Measurements from ENCODE around the gene GRAMD1C.
"Not testable (repeated sequence)": the region's sequence is repeated elsewhere in the genome, so short reads cannot be mapped to it uniquely, and the experiment has no call there.

The GRAMD1C gene

GRCh38 chr3:113849071-113849470 lies 10.5 kb downstream of the GRAMD1C start:
- H3K9ac ChIP-seq (ENCODE audit: low read depth in 1 of 2, low read length in 2 of 2); H3K36me3 ChIP-seq (ENCODE audit: control insufficient read depth in 1 of 2, insufficient read depth in 2 of 2, low read length in 2 of 2); H3K27me3 ChIP-seq (ENCODE audit: control insufficient read depth in 1 of 2, insufficient read depth in 2 of 2, low read length in 2 of 2); H3K4me3 ChIP-seq (ENCODE audit: low read depth in 1 of 2, low read length in 2 of 2); H3K9me3 ChIP-seq (ENCODE audit: control insufficient read depth in 1 of 2, low read length in 2 of 2); H3K27ac ChIP-seq (ENCODE audit: low read depth, low read length): not testable (repeated sequence)
- peaks cover 11 to 14% of the 10 kb centered on the region in 2 donors for H3K4me1 ChIP-seq (ENCODE audit: control insufficient read depth in 1 of 2, insufficient read depth in 2 of 2, low read length in 2 of 2)

GRCh38 chr3:113849841-113850240 lies 11.3 kb downstream of the GRAMD1C start:
- H3K27me3 ChIP-seq (ENCODE audit: control insufficient read depth in 1 of 2, insufficient read depth in 2 of 2, low read length in 2 of 2); H3K9ac ChIP-seq (ENCODE audit: low read depth in 1 of 2, low read length in 2 of 2); H3K36me3 ChIP-seq (ENCODE audit: control insufficient read depth in 1 of 2, insufficient read depth in 2 of 2, low read length in 2 of 2); H3K4me3 ChIP-seq (ENCODE audit: low read depth in 1 of 2, low read length in 2 of 2); H3K27ac ChIP-seq (ENCODE audit: low read depth, low read length); H3K9me3 ChIP-seq (ENCODE audit: control insufficient read depth in 1 of 2, low read length in 2 of 2): not testable (repeated sequence)
- peaks cover 11 to 14% of the 10 kb centered on the region in 2 donors for H3K4me1 ChIP-seq (ENCODE audit: control insufficient read depth in 1 of 2, insufficient read depth in 2 of 2, low read length in 2 of 2)

DNA sequence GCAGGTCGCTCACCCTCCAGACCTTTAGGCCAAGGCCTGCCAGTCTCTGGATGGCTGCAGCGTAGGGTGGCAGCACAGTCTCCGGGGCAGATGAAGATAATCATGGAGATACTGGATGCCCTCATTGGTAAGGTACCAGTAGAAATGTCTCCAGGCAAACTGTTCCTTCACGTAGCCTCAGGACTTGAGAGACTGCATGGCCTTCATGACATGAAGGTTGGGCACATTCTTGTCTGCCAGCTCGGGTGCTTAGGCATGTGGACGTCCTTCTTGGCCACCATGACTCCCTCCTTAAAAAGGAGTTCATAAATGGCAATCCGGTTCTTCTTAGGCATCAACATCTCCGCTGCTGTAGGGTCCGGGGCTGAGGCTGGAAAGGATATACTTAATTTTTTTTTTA lies 11.8 kb downstream of the GRAMD1C start:
- H3K4me3 ChIP-seq (ENCODE audit: low read depth in 1 of 2, low read length in 2 of 2); H3K9ac ChIP-seq (ENCODE audit: low read depth in 1 of 2, low read length in 2 of 2): not testable (repeated sequence)

GRCh38 chr3:113852506-113852905 lies 13.9 kb downstream of the GRAMD1C start:
- no peaks in the 10 kb centered on the region for H3K36me3 ChIP-seq (ENCODE audit: control insufficient read depth in 1 of 2, insufficient read depth in 2 of 2, low read length in 2 of 2)
- no peaks in the 10 kb centered on the region for H3K9me3 ChIP-seq (ENCODE audit: control insufficient read depth in 1 of 2, low read length in 2 of 2)
- H3K27me3 ChIP-seq (ENCODE audit: control insufficient read depth in 1 of 2, insufficient read depth in 2 of 2, low read length in 2 of 2), result no peaks in the 10 kb centered on the region
- no peak overlapping the region for H3K27ac ChIP-seq (ENCODE audit: low read depth, low read length)
- no peak overlapping the region for H3K4me3 ChIP-seq (ENCODE audit: low read depth in 1 of 2, low read length in 2 of 2)
- H3K9ac ChIP-seq (ENCODE audit: low read depth in 1 of 2, low read length in 2 of 2), result no peak overlapping the region
- peaks cover 9 to 13% of the 10 kb centered on the region in 2 donors for H3K4me1 ChIP-seq (ENCODE audit: control insufficient read depth in 1 of 2, insufficient read depth in 2 of 2, low read length in 2 of 2)

More for the DNA sequence above, 11.8 kb downstream of the GRAMD1C start:
- H3K27ac ChIP-seq (ENCODE audit: low read depth, low read length); H3K27me3 ChIP-seq (ENCODE audit: control insufficient read depth in 1 of 2, insufficient read depth in 2 of 2, low read length in 2 of 2); H3K36me3 ChIP-seq (ENCODE audit: control insufficient read depth in 1 of 2, insufficient read depth in 2 of 2, low read length in 2 of 2); H3K9me3 ChIP-seq (ENCODE audit: control insufficient read depth in 1 of 2, low read length in 2 of 2): not testable (repeated sequence)
- H3K4me1 ChIP-seq (ENCODE audit: control insufficient read depth in 1 of 2, insufficient read depth in 2 of 2, low read length in 2 of 2), result peaks cover 11 to 14% of the 10 kb centered on the region in 2 donors

DNA sequence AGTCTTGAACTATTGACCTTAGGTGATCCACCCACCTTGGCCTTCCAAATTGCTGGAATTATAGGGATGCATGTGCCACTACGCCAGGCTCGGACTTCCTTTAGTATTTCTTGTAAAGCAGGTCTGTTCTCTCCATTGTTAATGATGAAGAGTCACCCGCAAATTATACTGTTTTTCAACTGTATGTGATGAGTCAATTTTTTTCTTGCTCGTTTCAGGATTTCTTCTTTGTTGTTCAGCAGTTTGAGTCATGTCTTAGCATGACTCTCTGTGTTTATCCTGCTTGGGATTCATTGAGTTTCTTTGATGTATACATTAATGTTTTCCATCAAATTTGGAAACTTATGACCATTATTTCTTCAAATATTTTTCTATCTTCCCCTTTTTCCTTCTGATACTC lies 28.9 kb downstream of the GRAMD1C start:
- H3K9ac ChIP-seq (ENCODE audit: low read depth in 1 of 2, low read length in 2 of 2), result no peak overlapping the region
- H3K4me1 ChIP-seq (ENCODE audit: control insufficient read depth in 1 of 2, insufficient read depth in 2 of 2, low read length in 2 of 2), result no peaks in the 10 kb centered on the region
- no peaks in the 10 kb centered on the region for H3K27me3 ChIP-seq (ENCODE audit: control insufficient read depth in 1 of 2, insufficient read depth in 2 of 2, low read length in 2 of 2)
- no peak overlapping the region for H3K4me3 ChIP-seq (ENCODE audit: low read depth in 1 of 2, low read length in 2 of 2)
- no peaks in the 10 kb centered on the region for H3K9me3 ChIP-seq (ENCODE audit: control insufficient read depth in 1 of 2, low read length in 2 of 2)
- H3K27ac ChIP-seq (ENCODE audit: low read depth, low read length), result no peak overlapping the region
- no peaks in the 10 kb centered on the region for H3K36me3 ChIP-seq (ENCODE audit: control insufficient read depth in 1 of 2, insufficient read depth in 2 of 2, low read length in 2 of 2)

GRCh38 chr3:113873293-113873692 lies 34.7 kb downstream of the GRAMD1C start:
- Histone ChIP-seq H3K4me3 (ENCODE audit: low read depth in 1 of 2, low read length in 2 of 2) (no peak overlapping the region), H3K9me3 (ENCODE audit: control insufficient read depth in 1 of 2, low read length in 2 of 2) (no peaks in the 10 kb centered on the region), H3K27ac (ENCODE audit: low read depth, low read length) (no peak overlapping the region)

DNA sequence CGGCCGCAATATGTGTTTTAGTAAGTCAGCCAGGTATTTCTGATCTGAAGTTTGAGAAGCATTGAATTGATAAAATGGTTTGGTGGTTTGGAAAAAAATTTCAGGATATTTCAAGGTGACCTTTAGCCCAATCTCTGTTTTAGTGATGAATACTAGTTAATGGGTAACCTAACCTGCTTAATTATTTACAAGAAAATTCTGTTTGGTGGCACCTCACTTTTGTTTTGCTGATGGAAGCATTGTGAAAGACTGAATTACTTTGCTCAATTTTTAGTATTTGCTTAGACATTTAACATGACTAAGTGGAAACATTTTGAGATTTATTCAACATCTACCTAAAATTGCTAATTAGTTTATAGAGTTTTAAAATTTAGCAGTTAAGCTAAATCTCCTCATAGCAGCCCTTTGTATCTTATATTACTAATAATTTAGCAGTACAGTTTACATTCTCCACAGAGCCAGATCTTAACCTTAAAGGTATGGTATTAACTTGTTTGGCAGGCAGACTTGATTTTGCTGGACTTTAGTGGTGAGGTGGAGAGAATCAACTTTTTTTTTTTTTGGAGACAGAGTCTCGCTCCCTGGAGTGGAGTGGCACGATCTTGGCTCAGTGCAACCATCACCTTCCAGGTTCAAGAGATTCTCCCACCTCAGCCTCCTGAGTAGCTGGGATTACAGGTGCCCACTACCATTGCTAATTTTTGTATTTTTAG lies 35.4 kb downstream of the GRAMD1C start:
- Histone ChIP-seq H3K9me3 (ENCODE audit: control insufficient read depth in 1 of 2, low read length in 2 of 2) (no peaks in the 10 kb centered on the region), H3K4me3 (ENCODE audit: low read depth in 1 of 2, low read length in 2 of 2) (peak overlapping the region in 1 of 2 donors; percentile 26), H3K36me3 (ENCODE audit: control insufficient read depth in 1 of 2, insufficient read depth in 2 of 2, low read length in 2 of 2) (no peaks in the 10 kb centered on the region), H3K27me3 (ENCODE audit: control insufficient read depth in 1 of 2, insufficient read depth in 2 of 2, low read length in 2 of 2) (no peaks in the 10 kb centered on the region), H3K9ac (ENCODE audit: low read depth in 1 of 2, low read length in 2 of 2) (no peak overlapping the region), H3K27ac (ENCODE audit: low read depth, low read length) (no peak overlapping the region), H3K4me1 (ENCODE audit: control insufficient read depth in 1 of 2, insufficient read depth in 2 of 2, low read length in 2 of 2) (no peaks in the 10 kb centered on the region)

More at GRCh38 chr3:113873293-113873692, 34.7 kb downstream of the GRAMD1C start:
- Histone ChIP-seq H3K9ac (ENCODE audit: low read depth in 1 of 2, low read length in 2 of 2) (no peak overlapping the region), H3K4me1 (ENCODE audit: control insufficient read depth in 1 of 2, insufficient read depth in 2 of 2, low read length in 2 of 2) (no peaks in the 10 kb centered on the region), H3K36me3 (ENCODE audit: control insufficient read depth in 1 of 2, insufficient read depth in 2 of 2, low read length in 2 of 2) (no peaks in the 10 kb centered on the region), H3K27me3 (ENCODE audit: control insufficient read depth in 1 of 2, insufficient read depth in 2 of 2, low read length in 2 of 2) (no peaks in the 10 kb centered on the region)

- Histone ChIP-seq H3K27ac (ENCODE audit: low read depth, low read length) (no peak overlapping the region), H3K9me3 (ENCODE audit: control insufficient read depth in 1 of 2, low read length in 2 of 2) (no peaks in the 10 kb centered on the region), H3K36me3 (ENCODE audit: control insufficient read depth in 1 of 2, insufficient read depth in 2 of 2, low read length in 2 of 2) (no peaks in the 10 kb centered on the region), H3K4me1 (ENCODE audit: control insufficient read depth in 1 of 2, insufficient read depth in 2 of 2, low read length in 2 of 2) (no peaks in the 10 kb centered on the region), H3K27me3 (ENCODE audit: control insufficient read depth in 1 of 2, insufficient read depth in 2 of 2, low read length in 2 of 2) (no peaks in the 10 kb centered on the region), H3K9ac (ENCODE audit: low read depth in 1 of 2, low read length in 2 of 2) (no peak overlapping the region), H3K4me3 (ENCODE audit: low read depth in 1 of 2, low read length in 2 of 2) (no peak overlapping the region)
Measured at GRCh38 chr3:113878403-113878802, 39.8 kb downstream of the GRAMD1C start.

DNA sequence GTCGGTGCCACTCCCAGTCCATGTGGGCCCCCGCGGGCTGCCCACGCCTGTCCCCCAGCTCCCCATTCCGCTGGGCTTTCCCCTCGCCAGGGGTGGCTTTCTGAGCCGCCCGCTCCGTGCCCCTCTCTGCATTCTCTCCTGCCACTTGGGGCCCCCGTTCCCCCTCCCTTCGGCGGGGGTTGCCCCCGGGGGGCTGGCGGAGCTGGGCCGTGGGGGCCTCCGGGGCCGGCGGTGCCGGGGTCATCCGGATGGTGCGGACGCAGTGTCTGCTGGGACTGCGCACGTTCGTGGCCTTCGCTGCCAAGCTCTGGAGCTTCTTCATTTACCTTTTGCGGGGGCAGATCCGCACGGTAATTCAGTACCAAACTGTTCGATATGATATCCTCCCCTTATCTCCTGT lies 46.5 kb downstream of the GRAMD1C start:
- H3K4me3 ChIP-seq (ENCODE audit: low read depth in 1 of 2, low read length in 2 of 2), result no peak overlapping the region
- no peak overlapping the region for H3K27ac ChIP-seq (ENCODE audit: low read depth, low read length)
- H3K36me3 ChIP-seq (ENCODE audit: control insufficient read depth in 1 of 2, insufficient read depth in 2 of 2, low read length in 2 of 2), result no peaks in the 10 kb centered on the region
- no peaks in the 10 kb centered on the region for H3K9me3 ChIP-seq (ENCODE audit: control insufficient read depth in 1 of 2, low read length in 2 of 2)
- H3K9ac ChIP-seq (ENCODE audit: low read depth in 1 of 2, low read length in 2 of 2), result no peak overlapping the region
- H3K27me3 ChIP-seq (ENCODE audit: control insufficient read depth in 1 of 2, insufficient read depth in 2 of 2, low read length in 2 of 2), result no peaks in the 10 kb centered on the region
- H3K4me1 ChIP-seq (ENCODE audit: control insufficient read depth in 1 of 2, insufficient read depth in 2 of 2, low read length in 2 of 2), result no peaks in the 10 kb centered on the region

- Histone ChIP-seq H3K9me3 (ENCODE audit: control insufficient read depth in 1 of 2, low read length in 2 of 2) (no peaks in the 10 kb centered on the region), H3K9ac (ENCODE audit: low read depth in 1 of 2, low read length in 2 of 2) (no peak overlapping the region), H3K27ac (ENCODE audit: low read depth, low read length) (no peak overlapping the region), H3K4me1 (ENCODE audit: control insufficient read depth in 1 of 2, insufficient read depth in 2 of 2, low read length in 2 of 2) (peaks cover 0 to 4% of the 10 kb centered on the region in 2 donors), H3K36me3 (ENCODE audit: control insufficient read depth in 1 of 2, insufficient read depth in 2 of 2, low read length in 2 of 2) (no peaks in the 10 kb centered on the region), H3K4me3 (ENCODE audit: low read depth in 1 of 2, low read length in 2 of 2) (peak overlapping the region in 1 of 2 donors; percentile 50), H3K27me3 (ENCODE audit: control insufficient read depth in 1 of 2, insufficient read depth in 2 of 2, low read length in 2 of 2) (no peaks in the 10 kb centered on the region)
Measured at GRCh38 chr3:113890256-113890900, 51.8 kb downstream of the GRAMD1C start.
